Right cardiac atrium (tissue), 5 donors: ENCODE measurements around the gene TCF12. TPM values are rescaled to one million over a fixed set of nuclear protein-coding genes. Genes with fewer than 3 reads are reported as not detected.
A peak's percentile ranks its signal among the peaks of the same experiment; 100 is the strongest.

Experiments used
- ATAC-seq, 2 donors: fragments of 200-7000 bp; cut with Tn5 transposase; one replicate each; pipeline versions ENCODE4 v1.8.0 to v1.9.1; 2020; ENCODE audit warnings: moderate library complexity in 2 of 2, mild to moderate bottlenecking in 1 of 2
- DNase-seq, 3 donors: peaks; one replicate each; pipeline ENCODE4 v3.0.0-alpha.2; 2020
- H3K27ac ChIP-seq: one replicate; pipeline ENCODE4 v1.5.1; 2013; ENCODE audit warnings: mild to moderate bottlenecking, low read length, control low read depth, moderate library complexity
- H3K27me3 ChIP-seq: one replicate; pipeline ENCODE4 v1.6.1; 2013; ENCODE audit not compliant: control insufficient read depth, insufficient read depth
- H3K4me1 ChIP-seq: one replicate; pipeline ENCODE4 v1.6.1; 2013; ENCODE audit warnings: low read length; ENCODE audit not compliant: control insufficient read depth, insufficient read depth
- H3K4me3 ChIP-seq: one replicate; pipeline ENCODE4 v1.5.1; 2013; ENCODE audit warnings: low read length, control low read depth
- H3K9me3 ChIP-seq: one replicate; pipeline ENCODE4 v1.6.1; 2013; ENCODE audit warnings: low read length; ENCODE audit not compliant: control insufficient read depth
- WGBS: extraction: QIAGEN DNeasy Blood & Tissue Kit; methylation state at CpG from one replicate; pipeline ENCODE4 v1.1.7; 2013; 5-methylcytosine and 5-hydroxymethylcytosine counted together
- intact Hi-C, 4 donors: fragments of 100-400 bp; cut with DNase I; formaldehyde crosslinking; loops; one replicate each; pipeline versions ENCODE4 v1.11.0 to v1.14.0; 2022 to 2023
- polyA plus RNA-seq: library from polyadenylated mRNA; stranded (reverse); fragments of 200-250 nt; gene quantifications from one replicate; pipeline ENCODE4 v1.2.3, GENCODE V29; 2013
- total RNA-seq, 4 donors: library from RNA; stranded (reverse); fragmentation: NEBNext Ultra II Directional; extraction: Animal tissue kit (Norgen Biotek cat#: 25700); gene quantifications; one replicate each; pipeline ENCODE4 v1.2.1, GENCODE V29; 2021
- donor health status: healthy with polysubstance abuse.
- donor health status: DM: no; HTN: yes; CAD: no.
- donor health status: DM: no; HTN: no; CAD: no.
- donor health status: DM: no; HTN: yes; CAD: no; lungs with severe emphysema.
- donor health status: DM: yes; HTN: yes; CAD: no.

The TCF12 gene
- total and polyA plus RNA-seq, 5 donors, result 11.7 to 58.8 (median 51.5) TPM

DNA sequence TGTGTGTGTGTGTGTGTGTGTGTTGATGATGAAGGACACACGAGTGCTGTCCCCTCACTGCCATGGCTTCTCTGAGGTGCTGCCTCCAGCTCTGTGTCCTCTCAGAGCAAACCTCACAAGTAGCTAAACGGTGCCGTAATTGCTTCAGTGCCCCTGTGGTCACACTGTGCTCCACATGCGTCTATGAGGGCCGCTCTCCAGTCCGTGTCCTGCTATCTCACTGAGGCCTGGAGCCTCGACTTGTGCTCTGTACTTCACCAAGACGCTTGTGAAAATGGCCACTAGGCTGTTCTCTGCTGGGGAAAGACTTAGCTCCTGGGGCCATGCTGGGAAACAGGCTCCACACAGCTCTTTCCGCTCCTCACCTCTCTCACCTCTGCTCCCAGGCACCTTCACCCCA, 392.4 kb downstream of the TCF12 start:
- ATAC-seq (no peak), DNase-seq (peak in 1 of 3 donors; percentile 46)
- Histone ChIP-seq H3K27ac (no peak overlapping the region), H3K9me3 (no peaks in the 10 kb centered on the region), H3K27me3 (no peaks in the 10 kb centered on the region), H3K4me1 (peaks cover 3% of the 10 kb centered on the region), H3K4me3 (no peak overlapping the region)
- WGBS, result 93% methylated on average over 9 of the region's 9 CpGs
- intact Hi-C loops, result no loop called here

DNA sequence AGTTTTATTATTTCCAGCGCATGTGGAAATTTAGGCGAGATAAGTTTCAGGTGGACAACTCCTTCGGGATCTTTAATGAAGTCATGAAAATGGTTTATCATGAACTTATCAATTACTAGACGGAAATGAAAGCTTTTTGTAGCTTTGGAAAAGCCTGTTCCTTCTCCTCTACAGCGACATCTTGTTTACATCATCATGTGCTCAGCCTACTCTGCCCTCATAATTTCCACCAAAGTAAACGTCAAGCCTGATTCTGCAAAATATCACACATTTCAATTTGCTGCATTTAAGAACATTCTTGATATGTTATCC, 393.5 kb downstream of the TCF12 start:
- H3K9me3 ChIP-seq, result no peaks in the 10 kb centered on the region
- DNase-seq (no peak), ATAC-seq (no peak)
- WGBS, result 80% methylated on average over 6 of the region's 6 CpGs
- intact Hi-C loops, result no loop called here
- peaks cover 3% of the 10 kb centered on the region for H3K4me1 ChIP-seq
- H3K4me3 ChIP-seq, result no peak overlapping the region
- no peaks in the 10 kb centered on the region for H3K27me3 ChIP-seq
- no peak overlapping the region for H3K27ac ChIP-seq

- H3K27ac ChIP-seq, result peak overlapping the region; percentile 70
- peaks cover 3% of the 10 kb centered on the region for H3K4me1 ChIP-seq
- H3K4me3 ChIP-seq, result no peak overlapping the region
- WGBS, result 52% methylated on average over 15 of the region's 15 CpGs
- H3K9me3 ChIP-seq, result no peaks in the 10 kb centered on the region
- no peaks in the 10 kb centered on the region for H3K27me3 ChIP-seq
- intact Hi-C loops, result no loop called here
- ATAC-seq, result peak; percentile 52 to 80
- DNase-seq, result peak; percentile 50 to 56 (median 55)
Observed at GRCh38 chr15:57312318-57313133, 394.1 kb downstream of the TCF12 start.

DNA sequence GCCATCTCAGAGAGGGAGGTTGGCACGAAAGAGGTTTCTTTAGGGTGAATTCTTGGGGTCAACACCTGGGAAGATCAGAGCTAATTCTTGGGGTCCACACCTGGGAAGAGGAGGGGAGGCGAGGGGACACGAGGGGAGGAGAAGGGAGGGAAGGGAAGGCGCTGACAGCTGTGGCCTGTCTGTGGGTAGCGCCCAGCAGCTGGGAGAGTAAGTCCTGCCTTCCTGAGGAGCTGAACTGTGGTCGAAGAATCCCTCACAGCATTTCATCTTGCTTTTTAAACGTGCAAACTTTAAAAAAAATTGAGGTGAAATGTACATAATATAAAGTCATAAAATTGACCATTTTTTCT, 394.7 kb downstream of the TCF12 start:
- Histone ChIP-seq H3K9me3 (no peaks in the 10 kb centered on the region), H3K4me1 (peaks cover 3% of the 10 kb centered on the region), H3K27me3 (no peaks in the 10 kb centered on the region), H3K4me3 (no peak overlapping the region), H3K27ac (peak overlapping the region; percentile 70)
- ATAC-seq, result peak in 1 of 2 donors; percentile 8
- intact Hi-C loops, result no loop called here
- WGBS, result 74% methylated on average over 7 of the region's 7 CpGs
- DNase-seq, result peak in 2 of 3 donors; percentile 6 to 43

DNA sequence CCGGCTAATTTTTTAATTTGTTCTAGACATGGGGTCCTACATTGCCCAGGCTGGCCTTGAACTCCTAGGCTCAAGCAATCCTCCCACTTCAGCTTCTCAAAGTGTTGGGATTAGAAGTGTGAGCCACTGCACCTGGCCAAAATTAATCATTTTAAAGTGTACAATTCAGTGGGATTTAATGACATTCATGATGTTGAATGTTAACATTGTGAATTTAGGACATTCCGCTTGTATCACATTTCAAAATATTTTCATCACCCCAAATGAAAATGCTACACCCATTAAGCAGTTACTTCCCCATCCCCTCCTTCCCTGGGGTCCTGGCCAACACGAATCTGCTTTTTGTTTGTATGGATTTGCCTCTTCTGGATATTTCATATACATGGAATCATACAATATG, 395.8 kb downstream of the TCF12 start:
- intact Hi-C loops, result no loop called here
- no peak overlapping the region for H3K27ac ChIP-seq
- DNase-seq, result no peak
- no peaks in the 10 kb centered on the region for H3K9me3 ChIP-seq
- H3K27me3 ChIP-seq, result no peaks in the 10 kb centered on the region
- ATAC-seq, result no peak
- H3K4me3 ChIP-seq, result no peak overlapping the region
- H3K4me1 ChIP-seq, result peaks cover 3% of the 10 kb centered on the region
- WGBS, result 88% methylated on average over 3 of the region's 3 CpGs

- no peaks in the 10 kb centered on the region for H3K27me3 ChIP-seq
- no peaks in the 10 kb centered on the region for H3K9me3 ChIP-seq
- H3K4me1 ChIP-seq, result peaks cover 3% of the 10 kb centered on the region
- ATAC-seq, result no peak
- no peak overlapping the region for H3K4me3 ChIP-seq
- intact Hi-C loops, result no loop called here
- H3K27ac ChIP-seq, result no peak overlapping the region
- 68% methylated on average over 4 of the region's 4 CpGs for WGBS
- peak in 2 of 3 donors; percentile 6 to 19 for DNase-seq
Observed at GRCh38 chr15:57316451-57316850, 398.0 kb downstream of the TCF12 start.

- Histone ChIP-seq H3K9me3 (no peaks in the 10 kb centered on the region), H3K27me3 (no peaks in the 10 kb centered on the region), H3K4me3 (no peak overlapping the region), H3K4me1 (no peaks in the 10 kb centered on the region), H3K27ac (no peak overlapping the region)
- ATAC-seq, result peak in 1 of 2 donors; percentile 9
- 97% methylated on average over 36 of the region's 36 CpGs for WGBS
- intact Hi-C loops, result no loop called here
- DNase-seq, result peak in 2 of 3 donors; percentile 47 to 56
Observed at GRCh38 chr15:57319226-57319918, 400.9 kb downstream of the TCF12 start.

GRCh38 chr15:57319919-57320560, 401.6 kb downstream of the TCF12 start:
- DNase-seq (peak in 1 of 3 donors; percentile 57), ATAC-seq (peak in 1 of 2 donors; percentile 2)
- Histone ChIP-seq H3K4me1 (no peaks in the 10 kb centered on the region), H3K27ac (peak overlapping the region; percentile 0), H3K27me3 (no peaks in the 10 kb centered on the region), H3K4me3 (no peak overlapping the region), H3K9me3 (no peaks in the 10 kb centered on the region)
- WGBS, result 90% methylated on average over 23 of the region's 23 CpGs
- intact Hi-C loops, result no loop called here

DNA sequence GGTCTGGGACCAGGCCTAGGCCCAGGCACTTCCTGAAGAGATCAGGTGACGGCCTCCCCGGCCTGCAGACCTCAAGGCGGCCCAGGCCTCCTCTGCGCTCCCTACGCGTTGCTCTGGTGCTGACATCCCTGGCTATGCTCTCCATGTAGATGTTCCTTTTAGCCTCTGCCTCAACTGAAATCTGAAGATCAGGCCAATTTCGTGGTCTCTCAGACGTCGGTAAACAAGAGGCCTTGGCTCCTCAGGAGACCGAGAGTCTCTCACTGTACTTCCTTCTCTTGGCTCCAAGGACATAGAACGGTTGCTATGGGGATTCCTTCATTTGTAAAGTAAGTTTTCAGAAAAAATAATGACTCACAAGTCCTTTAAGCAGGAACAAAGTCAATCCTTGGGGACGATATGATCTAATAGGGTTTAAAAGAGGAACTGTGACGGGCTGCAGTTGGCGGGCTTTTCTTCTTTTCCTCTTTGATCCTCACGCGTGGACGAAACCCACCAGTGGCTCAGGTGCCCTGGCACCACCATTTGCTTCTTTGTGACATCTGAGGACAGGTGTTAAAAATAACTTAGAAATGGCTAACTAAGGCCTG, 402.3 kb downstream of the TCF12 start:
- ATAC-seq, result peak; percentile 76 to 80
- WGBS, result 40% methylated on average over 17 of the region's 17 CpGs
- H3K27ac ChIP-seq, result peak overlapping the region; percentile 0
- H3K9me3 ChIP-seq, result no peaks in the 10 kb centered on the region
- intact Hi-C loops, result no loop called here
- DNase-seq, result peak; percentile 49 to 81 (median 61)
- H3K4me1 ChIP-seq, result no peaks in the 10 kb centered on the region
- H3K4me3 ChIP-seq, result no peak overlapping the region
- H3K27me3 ChIP-seq, result no peaks in the 10 kb centered on the region

GRCh38 chr15:57321485-57321884, 403.0 kb downstream of the TCF12 start:
- no peak overlapping the region for H3K27ac ChIP-seq
- H3K4me3 ChIP-seq, result no peak overlapping the region
- 97% methylated on average over 3 of the region's 3 CpGs for WGBS
- intact Hi-C loops, result no loop called here
- H3K4me1 ChIP-seq, result no peaks in the 10 kb centered on the region
- no peaks in the 10 kb centered on the region for H3K9me3 ChIP-seq
- DNase-seq, result peak in 1 of 3 donors; percentile 35
- no peaks in the 10 kb centered on the region for H3K27me3 ChIP-seq
- no peak for ATAC-seq
